ENCODE measurements around the gene HIVEP3. TPM values are rescaled to one million over a fixed set of nuclear protein-coding genes. Genes with fewer than 3 reads are reported as not detected.

The HIVEP3 gene
- total RNA-seq, 4 donors from 2014 or later: 4.2 to 6.5 (median 4.7) TPM

DNA sequence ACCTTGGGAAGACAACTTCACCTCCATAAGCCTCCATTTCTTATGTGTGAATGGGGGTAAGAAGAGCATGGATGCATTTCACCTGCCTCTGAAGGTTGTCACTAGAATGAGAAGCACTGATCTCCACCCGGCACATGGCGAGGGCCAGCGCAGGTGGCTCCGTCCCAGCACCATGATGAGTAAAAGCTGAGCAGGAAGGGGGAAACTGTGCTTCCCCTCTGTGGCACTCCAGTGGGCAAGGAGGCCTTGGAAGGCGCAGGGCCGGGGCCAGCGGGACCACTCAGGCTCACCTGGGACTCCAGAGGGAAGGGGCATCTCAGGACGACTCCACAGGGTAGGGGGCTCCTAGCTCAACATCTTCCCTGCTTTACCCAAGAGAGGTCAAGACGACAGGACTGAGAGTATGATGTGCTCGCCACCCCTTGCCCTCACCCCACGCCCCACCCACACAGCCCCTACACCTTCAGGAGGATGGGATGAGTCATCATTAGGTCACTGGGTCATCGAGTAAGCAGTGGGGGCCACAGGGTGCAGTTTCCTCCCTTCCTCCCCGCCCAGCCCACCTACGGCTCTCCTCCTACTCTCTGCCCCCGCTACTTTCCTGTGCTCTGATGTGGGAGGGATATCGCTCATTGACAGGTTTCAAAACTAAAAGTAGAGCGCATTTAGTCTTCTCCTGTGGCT is 112.1 kb downstream of the HIVEP3 start:
- TF ChIP-seq POLR2A (IDR thresholded peaks at IDR 0.05) (no peak), EP300 (IDR thresholded peaks at IDR 0.05) (no peak), CTCF (IDR thresholded peaks at IDR 0.05) (no peak)

GRCh38 chr1:41805771-41806471 is 112.8 kb downstream of the HIVEP3 start:
- no peaks in the 10 kb centered on the region for H3K36me3 ChIP-seq
- no peak overlapping the region for H3K4me3 ChIP-seq
- peaks cover 0 to 25% (median 8%) of the 10 kb centered on the region in 4 donors for H3K4me1 ChIP-seq
- no peaks in the 10 kb centered on the region for H3K27me3 ChIP-seq
- H3K9me3 ChIP-seq: no peaks in the 10 kb centered on the region
- no peak overlapping the region for H3K27ac ChIP-seq
- WGBS, 2 donors: 92 to 94% methylated on average over 8 of the region's 8 CpGs
- no peak for DNase-seq (ENCODE audit: low spot score in 2 of 2)
- TF ChIP-seq EP300 (IDR thresholded peaks at IDR 0.05) (no peak), POLR2A (IDR thresholded peaks at IDR 0.05) (no peak), CTCF (IDR thresholded peaks at IDR 0.05) (no peak)

More for the DNA sequence above, 112.1 kb downstream of the HIVEP3 start:
- Histone ChIP-seq H3K4me3 (no peak overlapping the region), H3K27ac (no peak overlapping the region), H3K4me1 (peaks cover 0 to 23% (median 8%) of the 10 kb centered on the region in 4 donors), H3K36me3 (no peaks in the 10 kb centered on the region), H3K9me3 (no peaks in the 10 kb centered on the region), H3K27me3 (no peaks in the 10 kb centered on the region)
- WGBS, 2 donors: 81 to 88% methylated on average over 16 to 17 of the region's 17 CpGs
- DNase-seq (ENCODE audit: low spot score in 2 of 2): no peak

- DNase-seq (ENCODE audit: low spot score in 2 of 2): no peak
- TF ChIP-seq CTCF (IDR thresholded peaks at IDR 0.05) (no peak), EP300 (IDR thresholded peaks at IDR 0.05) (no peak), POLR2A (IDR thresholded peaks at IDR 0.05) (no peak)
- WGBS, 2 donors: 74 to 75% methylated on average over 5 of the region's 5 CpGs
- Histone ChIP-seq H3K27ac (no peak overlapping the region), H3K4me1 (peaks cover 0 to 27% (median 13%) of the 10 kb centered on the region in 4 donors), H3K36me3 (no peaks in the 10 kb centered on the region), H3K27me3 (no peaks in the 10 kb centered on the region), H3K9me3 (no peaks in the 10 kb centered on the region), H3K4me3 (no peak overlapping the region)
These were observed 114.5 kb downstream of the HIVEP3 start for GRCh38 chr1:41804176-41804575.

- Histone ChIP-seq H3K9me3 (no peaks in the 10 kb centered on the region), H3K4me3 (no peak overlapping the region), H3K27ac (peak overlapping the region in 2 of 4 donors; percentile 32 to 36), H3K4me1 (peaks cover 0 to 27% (median 13%) of the 10 kb centered on the region in 4 donors), H3K36me3 (no peaks in the 10 kb centered on the region), H3K27me3 (no peaks in the 10 kb centered on the region)
- WGBS, 2 donors: 67 to 85% methylated on average over 4 of the region's 4 CpGs
- no peak for DNase-seq (ENCODE audit: low spot score in 2 of 2)
- TF ChIP-seq EP300 (IDR thresholded peaks at IDR 0.05) (no peak), CTCF (IDR thresholded peaks at IDR 0.05) (no peak), POLR2A (IDR thresholded peaks at IDR 0.05) (no peak)
These were observed 115.1 kb downstream of the HIVEP3 start for GRCh38 chr1:41803656-41804055.

Measured in tibial nerve (tissue), 4 donors.